Stimulated activated CD8-positive, alpha-beta memory T cell treated with anti-CD3 and anti-CD28 coated beads, Interleukin-2, amount 100 ng/mL, for 1 hour (primary cell): ENCODE measurements around the gene CHRM2.

Experiments
- DNase-seq, 2 donors: peaks; one replicate each; pipeline ENCODE4 v3.0.0-alpha.2; 2020; ENCODE audit warnings: low read depth in 2 of 2

CHRM2 gene

DNA sequence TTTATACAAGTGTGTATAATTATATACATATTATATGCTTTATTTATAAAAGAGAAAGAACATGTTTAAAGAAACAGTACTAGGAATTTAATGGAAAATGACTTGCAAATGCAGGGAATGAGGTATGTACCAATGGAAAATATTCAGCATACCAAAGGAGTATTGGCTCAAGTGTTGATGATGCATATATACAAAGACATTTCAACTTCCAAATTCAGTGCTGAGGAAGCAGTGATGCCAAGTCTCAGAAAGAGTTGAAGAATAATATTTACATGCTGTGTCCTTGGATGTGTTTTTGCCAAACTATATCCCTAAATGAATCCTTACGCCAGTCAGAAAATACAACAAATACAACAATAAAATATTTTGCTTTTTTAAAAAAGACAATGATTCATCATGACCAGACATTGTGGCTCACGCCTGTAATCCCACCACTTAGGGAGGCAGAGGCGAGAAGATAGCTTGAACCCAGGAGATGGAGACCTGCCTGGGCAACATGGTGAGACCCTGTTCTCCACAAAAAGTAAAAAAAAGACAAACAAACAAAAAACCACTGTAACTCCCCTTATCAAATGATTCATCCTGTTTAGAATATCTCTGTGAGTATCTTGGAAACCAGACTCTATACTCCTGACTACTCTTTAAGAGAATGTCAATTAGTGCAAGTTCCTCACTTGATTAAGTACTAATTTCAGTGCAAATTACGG, 157.2 kb downstream of the CHRM2 start:
- DNase-seq = no peak

DNA sequence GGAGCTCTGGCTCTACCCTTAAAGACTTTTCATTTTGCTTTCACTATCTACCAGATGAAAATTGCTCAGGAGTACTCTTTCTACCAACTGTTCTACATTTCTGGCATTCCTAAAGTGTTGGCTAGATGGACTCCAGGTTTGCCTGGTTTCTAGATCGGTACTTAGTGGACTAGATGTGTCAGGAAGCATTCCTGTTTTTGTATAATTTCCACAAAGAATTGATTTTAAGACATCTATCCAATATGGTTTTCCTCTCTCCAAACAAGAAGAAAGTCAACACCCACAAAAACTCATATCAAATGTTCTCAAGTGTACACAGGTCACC, 157.7 kb downstream of the CHRM2 start:
- no peak for DNase-seq

DNA sequence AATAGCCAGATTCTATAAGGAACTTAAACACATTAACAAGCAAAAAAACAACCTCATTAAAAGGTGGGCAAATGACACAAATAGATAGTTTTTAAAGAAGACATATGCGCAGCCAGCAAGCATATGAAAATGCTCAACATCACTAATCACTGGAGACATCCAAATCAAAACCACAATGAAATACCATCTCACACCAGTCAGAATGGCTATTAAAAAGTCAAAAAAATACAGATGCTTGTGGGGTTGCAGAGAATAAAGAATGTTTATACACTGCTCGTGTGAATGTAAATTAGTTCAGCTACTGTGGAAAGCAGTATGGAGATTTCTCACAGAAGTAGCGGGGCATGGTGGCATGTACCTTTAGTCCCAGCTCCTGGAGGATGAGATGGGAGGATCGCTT, 164.0 kb downstream of the CHRM2 start:
- DNase-seq = no peak

DNA sequence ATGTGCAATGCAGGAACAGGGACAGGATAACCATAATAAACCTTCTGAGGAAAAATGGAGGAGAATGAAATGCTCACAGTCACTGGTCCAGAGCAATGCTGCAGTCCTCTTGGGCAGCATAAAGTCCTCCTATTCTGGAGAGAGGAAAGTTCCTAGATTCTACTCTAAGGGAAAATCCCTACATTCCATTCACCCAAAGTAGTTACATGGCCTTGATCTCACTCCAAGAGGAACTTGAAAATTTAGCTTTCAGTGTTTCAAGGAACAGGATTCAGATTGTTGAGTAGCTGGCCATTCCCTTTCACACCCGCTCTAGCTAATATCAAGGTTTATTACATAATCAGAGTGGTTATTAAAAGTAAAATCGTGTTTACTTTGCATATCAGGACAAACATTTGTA, 168.3 kb downstream of the CHRM2 start:
- no peak for DNase-seq

DNA sequence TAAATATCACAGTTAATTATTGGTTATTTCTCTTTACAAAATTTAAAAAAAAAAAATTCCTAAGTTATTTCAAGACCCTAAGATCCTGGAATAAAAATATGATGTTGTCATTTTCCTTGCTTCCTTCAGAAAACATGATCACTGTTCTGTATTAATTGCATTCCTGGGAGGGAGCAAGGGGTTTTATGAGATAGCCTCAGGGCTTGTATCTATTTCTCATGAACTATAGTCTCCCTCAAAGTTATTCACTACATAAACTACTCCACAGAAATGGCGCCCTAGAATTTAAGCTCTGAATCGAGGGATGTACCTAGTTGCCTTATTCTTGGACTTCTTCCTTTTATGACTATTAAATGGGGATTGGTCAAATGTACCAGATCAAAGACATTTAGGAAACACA, 170.3 kb downstream of the CHRM2 start:
- DNase-seq = no peak

DNA sequence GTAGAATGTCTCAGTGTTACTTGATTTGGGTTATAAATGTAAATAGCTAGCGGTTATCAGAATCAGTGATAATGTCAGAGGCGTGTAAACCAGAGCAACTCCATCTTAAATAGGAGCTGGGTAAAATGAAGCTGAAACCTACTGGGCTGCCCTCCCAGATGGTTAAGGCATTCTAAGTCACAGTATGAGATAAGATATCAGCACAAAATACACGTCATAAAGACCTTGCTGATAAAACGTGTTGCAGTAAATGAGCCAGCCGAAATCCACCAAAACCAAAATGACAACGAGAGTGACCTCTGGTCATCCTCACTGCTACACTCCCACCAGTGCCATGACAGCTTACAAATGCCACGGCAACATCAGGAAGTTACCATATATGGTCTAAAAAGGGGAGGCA, 172.3 kb downstream of the CHRM2 start:
- DNase-seq = no peak

DNA sequence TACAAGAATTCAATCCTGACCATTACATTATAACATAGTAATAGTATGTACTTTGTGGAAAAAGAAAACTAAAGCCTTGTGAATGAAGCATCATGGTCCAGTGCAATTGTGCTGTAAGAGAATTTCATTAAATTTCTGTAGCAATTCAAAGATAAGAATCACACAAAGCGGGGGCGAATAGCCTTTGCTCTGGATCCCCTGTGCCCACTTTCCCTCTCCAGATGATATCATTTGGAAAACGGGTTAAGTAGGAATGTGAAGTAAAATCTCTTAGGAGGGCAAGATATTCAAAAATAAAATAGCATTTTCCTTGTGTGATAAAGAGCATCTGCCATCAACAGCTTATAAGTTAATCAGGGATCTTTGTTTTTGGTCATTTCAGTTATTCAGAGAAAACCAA, 177.1 kb downstream of the CHRM2 start:
- DNase-seq = no peak

DNA sequence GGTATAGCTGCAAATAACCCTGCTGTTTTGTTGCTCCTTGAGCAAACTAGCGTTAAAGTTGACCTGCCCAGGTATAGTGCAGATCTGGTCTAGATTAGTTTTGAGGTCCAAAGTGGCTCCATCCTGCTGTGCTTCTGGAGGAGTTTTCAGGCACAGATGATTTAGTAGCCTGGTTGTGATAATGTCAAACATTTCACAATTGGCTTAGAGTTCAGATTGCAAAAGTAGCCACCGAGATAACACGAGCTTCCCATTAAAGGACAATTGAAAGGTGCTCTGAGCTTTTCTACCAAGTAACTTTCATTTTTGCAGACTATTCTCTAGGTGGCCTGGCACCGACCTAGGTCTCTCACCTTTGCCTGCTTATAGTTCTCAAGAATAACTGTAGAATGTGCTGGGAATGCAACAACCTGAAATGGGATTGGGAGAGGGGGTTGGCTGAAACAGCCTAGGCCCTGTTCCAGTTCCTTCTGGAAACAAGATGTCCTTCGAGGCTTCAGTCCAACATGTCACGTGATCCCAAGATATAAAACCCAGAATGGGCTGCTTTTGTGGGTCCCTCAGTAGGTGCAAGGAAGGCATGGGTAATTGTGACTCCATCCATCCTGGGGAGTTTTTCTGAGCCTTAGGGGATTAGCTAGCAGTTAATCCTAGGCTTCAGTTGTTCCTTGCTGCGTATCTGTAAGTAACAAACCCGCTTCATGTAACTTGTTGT, 201.0 kb downstream of the CHRM2 start:
- no peak for DNase-seq
